Mesendoderm (in vitro differentiated cells): ENCODE measurements around the gene ELANE.

Source experiments
- DNase-seq: peaks from one replicate; pipeline ENCODE4 v3.0.0; 2013
- H2AK5ac ChIP-seq: 2 replicates; pipeline ENCODE4 v1.6.1; 2013; ENCODE audit warnings: low read length, inconsistent platforms
- H2BK120ac ChIP-seq: 2 replicates; pipeline ENCODE4 v1.6.1; 2013; ENCODE audit warnings: low read depth, mild to moderate bottlenecking, low read length, moderate library complexity, mixed read lengths
- H2BK15ac ChIP-seq: replicated peaks from 2 replicates; pipeline ENCODE4 v1.6.1; 2013; ENCODE audit warnings: low read depth, mild to moderate bottlenecking, moderate library complexity
- H2BK5ac ChIP-seq: 2 replicates; pipeline ENCODE4 v1.6.1; 2013; ENCODE audit warnings: low read length, inconsistent platforms
- H3K18ac ChIP-seq: 2 replicates; pipeline ENCODE4 v1.6.1; 2013; ENCODE audit warnings: mild to moderate bottlenecking, low read length, mixed read lengths
- H3K23ac ChIP-seq: one replicate; pipeline ENCODE4 v1.6.1; 2013; ENCODE audit warnings: low read length
- H3K27ac ChIP-seq: 2 replicates; pipeline ENCODE4 v1.5.1; 2013; ENCODE audit warnings: low read depth, mild to moderate bottlenecking, inconsistent platforms, low read length, moderate library complexity
- H3K27me3 ChIP-seq: 2 replicates; pipeline ENCODE4 v1.6.1; 2013; ENCODE audit warnings: low read length, control low read depth, mild to moderate bottlenecking, inconsistent platforms; ENCODE audit not compliant: insufficient read depth, poor library complexity
- H3K36me3 ChIP-seq: 2 replicates; pipeline ENCODE4 v1.6.1; 2013; ENCODE audit warnings: low read length, inconsistent platforms; ENCODE audit not compliant: control insufficient read depth, insufficient read depth
- H3K4ac ChIP-seq: one replicate; pipeline ENCODE4 v1.6.1; 2013; ENCODE audit warnings: low read depth, mild to moderate bottlenecking, low read length, moderate library complexity
- H3K4me1 ChIP-seq: 2 replicates; pipeline ENCODE4 v1.6.1; 2013; ENCODE audit warnings: low read depth, low read length, inconsistent platforms; ENCODE audit not compliant: control insufficient read depth
- H3K4me2 ChIP-seq: 2 replicates; pipeline ENCODE4 v1.6.1; 2013; ENCODE audit warnings: low read length
- H3K4me3 ChIP-seq: 2 replicates; pipeline ENCODE4 v1.5.1; 2013; ENCODE audit warnings: mild to moderate bottlenecking, low read length
- H3K56ac ChIP-seq: one replicate; pipeline ENCODE4 v1.6.1; 2013; ENCODE audit warnings: low read length
- H3K79me1 ChIP-seq: 2 replicates; pipeline ENCODE4 v1.6.1; 2013; ENCODE audit warnings: low read length, inconsistent platforms
- H3K79me2 ChIP-seq: 2 replicates; pipeline ENCODE4 v1.6.1; 2013; ENCODE audit warnings: mild to moderate bottlenecking, low read length; ENCODE audit not compliant: control insufficient read depth, insufficient read depth
- H3K9ac ChIP-seq: 2 replicates; pipeline ENCODE4 v1.6.1; 2013; ENCODE audit warnings: low read length, inconsistent platforms
- H4K5ac ChIP-seq: one replicate; pipeline ENCODE4 v1.6.1; 2013; ENCODE audit warnings: low read length
- H4K8ac ChIP-seq: one replicate; pipeline ENCODE4 v1.6.1; 2013; ENCODE audit warnings: low read depth, mild to moderate bottlenecking, control low read depth, low read length, moderate library complexity
- whole genome bisulfite sequencing: extraction: QIAGEN DNeasy Blood & Tissue Kit; methylation state at CpG from one replicate; pipeline ENCODE4 v1.1.7; 2013; ENCODE audit warnings: low lambda C conversion rate, missing lambda C conversion rate; ENCODE audit not compliant: insufficient coverage; ENCODE audit errors: extremely low coverage; 5-methylcytosine and 5-hydroxymethylcytosine counted together

Gene ELANE

DNA sequence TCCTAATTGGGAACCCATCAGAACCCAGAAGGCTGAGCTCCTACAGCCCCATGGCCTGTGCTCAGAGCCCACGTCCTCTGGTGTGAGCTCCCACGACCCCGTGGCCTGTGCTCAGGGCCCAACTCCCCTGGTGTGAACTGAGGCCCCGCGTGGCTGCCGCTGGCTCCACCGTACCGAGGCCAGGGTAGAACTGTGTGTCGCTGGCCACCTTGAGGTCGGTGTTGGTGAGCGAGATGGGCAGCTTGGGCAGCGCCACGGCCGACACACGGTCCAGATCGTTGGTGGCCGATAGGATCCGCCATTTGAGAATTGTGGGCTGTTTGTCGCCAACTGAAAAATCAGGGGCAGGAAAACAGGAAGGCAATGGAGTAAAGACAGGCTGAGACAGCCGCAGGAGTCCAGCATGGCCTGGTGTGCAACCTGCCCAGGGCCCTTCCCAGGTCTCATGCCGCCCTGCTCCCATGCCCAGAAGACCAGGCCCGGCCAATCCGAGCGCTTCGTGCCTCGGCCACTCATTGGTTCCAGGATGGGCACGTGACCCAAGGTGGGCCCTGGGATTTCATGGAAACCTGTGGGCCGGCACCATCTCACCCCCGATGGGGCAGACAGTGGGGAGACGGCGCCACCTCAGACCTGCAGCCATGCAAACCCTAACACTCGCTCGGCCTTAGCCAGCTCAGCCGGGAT is 29.4 kb downstream of the ELANE start:
- no peaks in the 10 kb centered on the region for H3K79me2 ChIP-seq
- no peak overlapping the region for H3K9ac ChIP-seq
- no peak overlapping the region for H2AK5ac ChIP-seq
- H4K5ac ChIP-seq = no peak overlapping the region
- H3K18ac ChIP-seq = no peak overlapping the region
- H2BK120ac ChIP-seq = no peak overlapping the region
- H4K8ac ChIP-seq = no peak overlapping the region
- peaks cover 3% of the 10 kb centered on the region for H3K36me3 ChIP-seq
- no peak overlapping the region for H3K23ac ChIP-seq
- H3K4ac ChIP-seq = no peak overlapping the region
- no CpG with 5 or more reads among the region's 34 CpGs for WGBS
- no peak for DNase-seq
- H3K27ac ChIP-seq = no peak overlapping the region
- no peak overlapping the region for H2BK15ac ChIP-seq
- no peak overlapping the region for H3K4me2 ChIP-seq
- no peaks in the 10 kb centered on the region for H3K4me1 ChIP-seq
- H3K56ac ChIP-seq = no peak overlapping the region
- H2BK5ac ChIP-seq = no peak overlapping the region
- H3K4me3 ChIP-seq = no peak overlapping the region
- no peaks in the 10 kb centered on the region for H3K79me1 ChIP-seq
- H3K27me3 ChIP-seq = no peaks in the 10 kb centered on the region

DNA sequence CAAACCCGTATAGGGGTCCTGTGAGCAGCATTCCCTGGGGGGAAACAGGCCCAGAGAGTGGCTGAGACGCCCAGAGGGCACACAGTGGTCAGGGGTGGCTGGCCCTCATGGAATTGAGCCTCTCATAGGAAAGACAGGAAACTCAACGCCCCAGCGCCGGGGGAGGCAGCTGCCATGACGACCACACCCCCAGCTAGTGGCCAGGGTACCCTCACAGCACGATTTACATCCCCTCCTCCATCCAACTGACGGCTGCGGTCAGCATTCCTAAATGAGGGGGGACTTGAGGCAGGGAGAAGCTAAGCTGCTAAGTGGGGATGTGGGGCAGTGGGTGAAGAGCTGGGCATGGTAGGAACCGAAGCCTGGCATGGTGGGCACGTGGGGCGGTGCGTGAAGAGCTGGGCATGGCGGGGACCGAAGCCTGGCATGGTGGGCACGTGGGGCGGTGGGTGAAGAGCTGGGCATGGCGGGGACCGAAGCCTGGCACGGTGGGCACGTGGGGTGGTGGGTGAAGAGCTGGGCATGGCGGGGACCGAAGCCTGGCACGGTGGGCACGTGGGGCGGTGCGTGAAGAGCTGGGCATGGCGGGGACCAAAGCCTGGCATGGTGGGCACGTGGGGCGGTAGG is 30.9 kb downstream of the ELANE start:
- no peak overlapping the region for H2AK5ac ChIP-seq
- no peak overlapping the region for H3K56ac ChIP-seq
- H3K18ac ChIP-seq = no peak overlapping the region
- no peak overlapping the region for H2BK5ac ChIP-seq
- H3K4ac ChIP-seq = no peak overlapping the region
- H3K9ac ChIP-seq = no peak overlapping the region
- no peak overlapping the region for H4K8ac ChIP-seq
- no peak overlapping the region for H2BK120ac ChIP-seq
- DNase-seq = no peak
- H3K36me3 ChIP-seq = peaks cover 3% of the 10 kb centered on the region
- no peak overlapping the region for H3K27ac ChIP-seq
- H2BK15ac ChIP-seq = no peak overlapping the region
- WGBS = no CpG with 5 or more reads among the region's 30 CpGs
- no peaks in the 10 kb centered on the region for H3K79me2 ChIP-seq
- H3K4me1 ChIP-seq = no peaks in the 10 kb centered on the region
- no peak overlapping the region for H3K4me2 ChIP-seq
- no peaks in the 10 kb centered on the region for H3K27me3 ChIP-seq
- H4K5ac ChIP-seq = no peak overlapping the region
- no peak overlapping the region for H3K23ac ChIP-seq
- no peaks in the 10 kb centered on the region for H3K79me1 ChIP-seq
- no peak overlapping the region for H3K4me3 ChIP-seq

DNA sequence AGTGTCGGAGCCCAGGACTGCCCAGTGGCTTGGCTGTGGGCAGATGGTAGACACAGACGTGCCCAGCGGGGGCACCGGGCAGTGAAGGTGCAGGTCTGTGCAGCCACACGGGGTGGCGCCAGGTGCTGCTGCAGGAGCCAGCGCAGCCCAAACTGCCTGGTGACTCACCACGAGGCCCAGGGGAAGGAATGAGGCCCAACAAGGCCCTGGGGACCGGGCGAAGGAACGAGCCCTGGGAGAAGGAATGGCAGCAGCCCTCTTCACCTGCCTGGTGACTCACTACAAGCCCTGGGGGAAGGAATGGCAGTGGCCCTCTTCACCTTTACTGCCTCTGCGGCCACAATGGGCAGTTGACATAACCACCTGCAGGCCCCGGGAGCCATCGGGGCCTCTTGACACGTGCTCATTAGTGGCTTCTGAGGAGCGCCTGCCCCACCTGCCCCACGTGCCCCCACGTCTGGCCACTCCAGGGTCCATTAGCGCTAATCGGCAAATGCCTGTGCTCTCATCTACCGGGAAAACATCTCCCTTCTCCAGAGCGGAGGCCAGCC is 31.6 kb downstream of the ELANE start:
- H2AK5ac ChIP-seq = no peak overlapping the region
- no peak overlapping the region for H4K8ac ChIP-seq
- H3K79me2 ChIP-seq = no peaks in the 10 kb centered on the region
- H2BK5ac ChIP-seq = no peak overlapping the region
- WGBS = no CpG with 5 or more reads among the region's 22 CpGs
- no peak overlapping the region for H4K5ac ChIP-seq
- H3K9ac ChIP-seq = no peak overlapping the region
- no peak overlapping the region for H3K56ac ChIP-seq
- peak; percentile 82 for DNase-seq
- no peak overlapping the region for H3K4ac ChIP-seq
- H3K4me2 ChIP-seq = no peak overlapping the region
- no peak overlapping the region for H3K18ac ChIP-seq
- peaks cover 3% of the 10 kb centered on the region for H3K36me3 ChIP-seq
- H3K27ac ChIP-seq = no peak overlapping the region
- no peaks in the 10 kb centered on the region for H3K27me3 ChIP-seq
- no peak overlapping the region for H3K23ac ChIP-seq
- no peak overlapping the region for H3K4me3 ChIP-seq
- H3K79me1 ChIP-seq = no peaks in the 10 kb centered on the region
- no peak overlapping the region for H2BK15ac ChIP-seq
- H2BK120ac ChIP-seq = no peak overlapping the region
- no peaks in the 10 kb centered on the region for H3K4me1 ChIP-seq

DNA sequence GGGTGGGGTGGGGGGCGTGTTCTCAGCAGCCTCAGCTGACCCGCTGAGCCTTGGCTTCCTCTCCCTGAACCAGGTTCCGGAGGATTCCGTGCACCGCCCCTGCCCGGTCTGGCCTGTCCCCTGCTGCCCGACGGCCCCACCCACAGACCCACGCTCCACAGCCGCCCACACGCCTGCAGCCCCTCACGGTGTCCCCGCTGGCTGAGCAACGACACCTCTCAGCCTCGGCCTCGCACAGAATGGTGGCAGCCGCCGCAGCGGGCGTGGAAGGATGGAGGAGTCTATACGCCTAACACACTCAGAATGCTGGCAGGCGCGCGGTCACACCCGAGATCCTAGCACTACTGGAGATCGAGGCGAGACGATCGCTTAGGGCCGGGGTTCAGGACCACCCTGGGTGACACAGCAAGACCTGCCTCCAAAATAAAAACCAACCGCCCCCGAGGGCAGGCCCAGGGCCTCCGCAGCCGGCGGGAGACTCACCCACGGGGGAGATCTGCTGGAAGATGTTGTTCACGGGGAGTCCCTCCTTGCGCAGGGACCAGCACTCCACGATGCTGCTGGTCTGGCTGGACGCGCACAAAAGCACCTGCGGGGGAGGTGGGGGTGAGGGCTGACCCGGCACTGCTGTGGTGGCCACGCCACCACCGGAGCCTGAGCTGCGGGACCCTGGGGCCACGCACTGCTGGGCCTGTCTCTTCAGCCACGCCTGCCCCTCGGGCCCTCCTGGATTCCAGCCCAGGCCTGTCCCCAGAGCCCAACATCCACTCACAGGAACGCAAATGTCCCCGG is 32.5 kb downstream of the ELANE start:
- Histone ChIP-seq H3K4me3 (no peak overlapping the region), H3K56ac (no peak overlapping the region), H2BK5ac (no peak overlapping the region), H4K8ac (no peak overlapping the region), H3K79me1 (no peaks in the 10 kb centered on the region), H3K4ac (no peak overlapping the region), H3K27ac (no peak overlapping the region), H2AK5ac (no peak overlapping the region), H3K27me3 (no peaks in the 10 kb centered on the region), H2BK120ac (no peak overlapping the region), H3K4me2 (no peak overlapping the region), H3K23ac (no peak overlapping the region), H3K18ac (no peak overlapping the region), H3K9ac (no peak overlapping the region), H3K36me3 (peaks cover 3% of the 10 kb centered on the region), H3K4me1 (no peaks in the 10 kb centered on the region), H2BK15ac (no peak overlapping the region), H4K5ac (no peak overlapping the region), H3K79me2 (no peaks in the 10 kb centered on the region)
- no peak for DNase-seq
- WGBS = no CpG with 5 or more reads among the region's 51 CpGs

DNA sequence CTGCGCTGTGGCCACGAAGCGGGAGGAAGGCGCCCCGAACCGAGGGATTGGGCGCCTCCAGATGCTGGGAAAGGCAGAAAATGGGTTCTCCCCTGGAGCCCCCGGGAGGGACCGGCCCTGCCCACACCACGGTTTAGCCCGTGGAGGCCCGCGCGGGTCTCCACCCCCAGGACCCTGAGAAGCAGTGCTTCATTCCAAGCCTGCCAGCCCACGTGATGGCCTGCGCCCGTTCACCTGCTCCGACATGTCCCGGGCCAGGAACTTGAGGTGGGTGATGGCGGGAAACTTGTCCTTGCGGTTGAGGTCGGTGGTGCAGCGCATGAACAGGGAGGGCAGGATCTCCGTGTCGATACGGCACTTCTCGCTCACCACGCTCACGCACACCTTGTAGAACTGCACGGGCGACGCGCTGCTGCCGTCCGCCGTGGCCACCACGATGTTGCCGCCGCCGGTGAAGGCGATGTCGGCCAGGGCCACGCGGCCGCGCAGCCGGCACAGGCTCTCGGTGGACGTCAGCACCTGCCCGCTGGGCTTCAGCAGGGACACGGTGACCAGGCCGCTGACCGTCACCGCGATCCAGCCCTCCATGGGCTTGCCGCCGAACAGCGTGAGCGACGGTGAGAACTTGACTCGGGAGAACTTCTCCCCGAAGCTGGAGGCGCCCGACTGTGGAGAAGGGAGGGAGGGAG is 33.6 kb downstream of the ELANE start:
- H3K79me1 ChIP-seq = no peaks in the 10 kb centered on the region
- no peak overlapping the region for H3K18ac ChIP-seq
- no peak overlapping the region for H3K9ac ChIP-seq
- H3K27ac ChIP-seq = no peak overlapping the region
- peaks cover 3% of the 10 kb centered on the region for H3K36me3 ChIP-seq
- no peak overlapping the region for H3K56ac ChIP-seq
- no peak overlapping the region for H4K8ac ChIP-seq
- no peak overlapping the region for H2AK5ac ChIP-seq
- H3K79me2 ChIP-seq = no peaks in the 10 kb centered on the region
- H3K27me3 ChIP-seq = no peaks in the 10 kb centered on the region
- H3K23ac ChIP-seq = no peak overlapping the region
- H3K4ac ChIP-seq = no peak overlapping the region
- no peak overlapping the region for H2BK5ac ChIP-seq
- no peak overlapping the region for H3K4me3 ChIP-seq
- no peaks in the 10 kb centered on the region for H3K4me1 ChIP-seq
- H2BK120ac ChIP-seq = no peak overlapping the region
- H3K4me2 ChIP-seq = no peak overlapping the region
- H4K5ac ChIP-seq = no peak overlapping the region
- no peak for DNase-seq
- no CpG with 5 or more reads among the region's 64 CpGs for WGBS
- H2BK15ac ChIP-seq = no peak overlapping the region
